Memory B cell (primary cell): ENCODE measurements around the gene AOPEP.
A peak's percentile ranks its signal among the peaks of the same experiment; 100 is the strongest.

ENCODE experiments used
- ATAC-seq: fragments of 150-1000 bp; cut with Tn5 transposase; 2 replicates; pipeline ENCODE4 v1.10.0; 2021; ENCODE audit warnings: low read depth, mild to moderate bottlenecking, moderate library complexity
- DNase-seq, 2 donors: peaks; one replicate each; pipeline ENCODE4 v3.0.0; 2022; ENCODE audit warnings: low spot score in 2 of 2
- H3K27ac Mint-ChIP-seq: one replicate; pipeline ENCODE4 v1.8.0; 2022; ENCODE audit warnings: mild to moderate bottlenecking, moderate library complexity, mixed read lengths
- H3K27me3 Mint-ChIP-seq: one replicate; pipeline ENCODE4 v1.8.0; 2022; ENCODE audit warnings: mixed read lengths
- H3K36me3 Mint-ChIP-seq: one replicate; pipeline ENCODE4 v1.8.0; 2022; ENCODE audit warnings: mild to moderate bottlenecking, mixed read lengths
- H3K4me1 Mint-ChIP-seq: one replicate; pipeline ENCODE4 v1.8.0; 2022; ENCODE audit warnings: mixed read lengths
- H3K4me3 Mint-ChIP-seq: one replicate; pipeline ENCODE4 v1.8.0; 2022; ENCODE audit warnings: mild to moderate bottlenecking, moderate library complexity, mixed read lengths
- H3K9me3 Mint-ChIP-seq: one replicate; pipeline ENCODE4 v1.8.0; 2022; ENCODE audit warnings: mixed read lengths

The AOPEP gene

GRCh38 chr9:94853887-94854286, 127.4 kb downstream of the AOPEP start:
- H3K4me3 Mint-ChIP-seq: no peak overlapping the region
- H3K9me3 Mint-ChIP-seq: peaks cover 3% of the 10 kb centered on the region
- peak overlapping the region; percentile 67 for H3K27ac Mint-ChIP-seq
- peaks cover 3% of the 10 kb centered on the region for H3K4me1 Mint-ChIP-seq
- peaks cover 22% of the 10 kb centered on the region for H3K36me3 Mint-ChIP-seq
- ATAC-seq (no peak), DNase-seq (no peak)
- no peaks in the 10 kb centered on the region for H3K27me3 Mint-ChIP-seq

- Mint-ChIP-seq H3K9me3 (peaks cover 3% of the 10 kb centered on the region), H3K27me3 (no peaks in the 10 kb centered on the region), H3K4me1 (peaks cover 17% of the 10 kb centered on the region), H3K4me3 (no peak overlapping the region), H3K27ac (peak overlapping the region; percentile 29), H3K36me3 (peaks cover 19% of the 10 kb centered on the region)
- ATAC-seq: no peak
- DNase-seq: no peak
These were observed 129.4 kb downstream of the AOPEP start for GRCh38 chr9:94855903-94856302.

- H3K27me3 Mint-ChIP-seq: no peaks in the 10 kb centered on the region
- H3K9me3 Mint-ChIP-seq: peaks cover 3% of the 10 kb centered on the region
- DNase-seq (no peak), ATAC-seq (no peak)
- H3K4me3 Mint-ChIP-seq: no peak overlapping the region
- peaks cover 17% of the 10 kb centered on the region for H3K36me3 Mint-ChIP-seq
- H3K4me1 Mint-ChIP-seq: peaks cover 30% of the 10 kb centered on the region
- H3K27ac Mint-ChIP-seq: peak overlapping the region; percentile 25
These were observed 131.3 kb downstream of the AOPEP start for GRCh38 chr9:94857791-94858190.

GRCh38 chr9:94859226-94859625, 132.7 kb downstream of the AOPEP start:
- peaks cover 14% of the 10 kb centered on the region for H3K36me3 Mint-ChIP-seq
- peaks cover 3% of the 10 kb centered on the region for H3K9me3 Mint-ChIP-seq
- peaks cover 36% of the 10 kb centered on the region for H3K4me1 Mint-ChIP-seq
- H3K4me3 Mint-ChIP-seq: no peak overlapping the region
- H3K27me3 Mint-ChIP-seq: no peaks in the 10 kb centered on the region
- DNase-seq (no peak), ATAC-seq (no peak)
- H3K27ac Mint-ChIP-seq: peak overlapping the region; percentile 93

GRCh38 chr9:94859891-94860290, 133.4 kb downstream of the AOPEP start:
- peaks cover 14% of the 10 kb centered on the region for H3K36me3 Mint-ChIP-seq
- ATAC-seq (no peak), DNase-seq (no peak)
- H3K9me3 Mint-ChIP-seq: peaks cover 3% of the 10 kb centered on the region
- peak overlapping the region; percentile 93 for H3K27ac Mint-ChIP-seq
- peak overlapping the region; percentile 1 for H3K4me3 Mint-ChIP-seq
- H3K4me1 Mint-ChIP-seq: peaks cover 36% of the 10 kb centered on the region
- no peaks in the 10 kb centered on the region for H3K27me3 Mint-ChIP-seq

- DNase-seq: peak; percentile 63 to 79
- peak; percentile 91 for ATAC-seq
These were observed 134.4 kb downstream of the AOPEP start for GRCh38 chr9:94860678-94861588.

GRCh38 chr9:94861589-94862272, 135.2 kb downstream of the AOPEP start:
- H3K4me1 Mint-ChIP-seq: peaks cover 36% of the 10 kb centered on the region
- no peak overlapping the region for H3K4me3 Mint-ChIP-seq
- H3K36me3 Mint-ChIP-seq: peaks cover 14% of the 10 kb centered on the region
- peak overlapping the region; percentile 93 for H3K27ac Mint-ChIP-seq
- H3K9me3 Mint-ChIP-seq: peaks cover 3% of the 10 kb centered on the region
- H3K27me3 Mint-ChIP-seq: no peaks in the 10 kb centered on the region
- ATAC-seq (no peak), DNase-seq (peak in 1 of 2 donors; percentile 30)

More at GRCh38 chr9:94860678-94861588, 134.4 kb downstream of the AOPEP start:
- no peaks in the 10 kb centered on the region for H3K27me3 Mint-ChIP-seq
- peaks cover 36% of the 10 kb centered on the region for H3K4me1 Mint-ChIP-seq
- H3K9me3 Mint-ChIP-seq: peaks cover 3% of the 10 kb centered on the region
- H3K27ac Mint-ChIP-seq: peak overlapping the region; percentile 93
- H3K4me3 Mint-ChIP-seq: peak overlapping the region; percentile 51
- H3K36me3 Mint-ChIP-seq: peaks cover 14% of the 10 kb centered on the region

GRCh38 chr9:94864196-94864595, 137.7 kb downstream of the AOPEP start:
- H3K4me3 Mint-ChIP-seq: no peak overlapping the region
- peaks cover 4% of the 10 kb centered on the region for H3K36me3 Mint-ChIP-seq

GRCh38 chr9:94864862-94865509, 138.5 kb downstream of the AOPEP start:
- DNase-seq (no peak), ATAC-seq (no peak)
- Mint-ChIP-seq H3K4me1 (peaks cover 30% of the 10 kb centered on the region), H3K9me3 (no peaks in the 10 kb centered on the region), H3K36me3 (peaks cover 4% of the 10 kb centered on the region), H3K27ac (no peak overlapping the region), H3K27me3 (no peaks in the 10 kb centered on the region), H3K4me3 (no peak overlapping the region)

More at GRCh38 chr9:94864196-94864595, 137.7 kb downstream of the AOPEP start:
- DNase-seq: no peak
- H3K27ac Mint-ChIP-seq: peak overlapping the region; percentile 18
- H3K9me3 Mint-ChIP-seq: no peaks in the 10 kb centered on the region
- no peaks in the 10 kb centered on the region for H3K27me3 Mint-ChIP-seq
- ATAC-seq: no peak
- peaks cover 36% of the 10 kb centered on the region for H3K4me1 Mint-ChIP-seq

- Mint-ChIP-seq H3K36me3 (peaks cover 4% of the 10 kb centered on the region), H3K9me3 (no peaks in the 10 kb centered on the region), H3K27ac (no peak overlapping the region), H3K4me1 (peaks cover 23% of the 10 kb centered on the region), H3K27me3 (no peaks in the 10 kb centered on the region), H3K4me3 (no peak overlapping the region)
- ATAC-seq (no peak), DNase-seq (no peak)
These were observed 139.3 kb downstream of the AOPEP start for GRCh38 chr9:94865582-94866452.

- no peak for DNase-seq
- no peak for ATAC-seq
- H3K27me3 Mint-ChIP-seq: no peaks in the 10 kb centered on the region
- H3K9me3 Mint-ChIP-seq: no peaks in the 10 kb centered on the region
- peaks cover 4% of the 10 kb centered on the region for H3K36me3 Mint-ChIP-seq
- no peak overlapping the region for H3K27ac Mint-ChIP-seq
- H3K4me3 Mint-ChIP-seq: no peak overlapping the region
- H3K4me1 Mint-ChIP-seq: peaks cover 13% of the 10 kb centered on the region
These were observed 140.3 kb downstream of the AOPEP start for GRCh38 chr9:94866770-94867169.

- no peak overlapping the region for H3K4me3 Mint-ChIP-seq
- H3K27me3 Mint-ChIP-seq: no peaks in the 10 kb centered on the region
- no peak overlapping the region for H3K27ac Mint-ChIP-seq
- H3K4me1 Mint-ChIP-seq: peaks cover 13% of the 10 kb centered on the region
- no peaks in the 10 kb centered on the region for H3K9me3 Mint-ChIP-seq
- no peak for ATAC-seq
- DNase-seq: no peak
- H3K36me3 Mint-ChIP-seq: peaks cover 4% of the 10 kb centered on the region
These were observed 140.9 kb downstream of the AOPEP start for GRCh38 chr9:94867281-94867841.

GRCh38 chr9:94867842-94868312, 141.4 kb downstream of the AOPEP start:
- H3K9me3 Mint-ChIP-seq: no peaks in the 10 kb centered on the region
- no peak overlapping the region for H3K4me3 Mint-ChIP-seq
- DNase-seq (no peak), ATAC-seq (no peak)
- H3K36me3 Mint-ChIP-seq: no peaks in the 10 kb centered on the region
- H3K27ac Mint-ChIP-seq: no peak overlapping the region
- no peaks in the 10 kb centered on the region for H3K27me3 Mint-ChIP-seq
- peaks cover 9% of the 10 kb centered on the region for H3K4me1 Mint-ChIP-seq
